LNCaP clone FGC (cell line): ENCODE results near the gene GPR132.

Source experiments
- DNase-seq: peaks from one replicate; pipeline ENCODE4 v3.0.0-alpha.2; 2011; ENCODE audit warnings: low read depth
- H3K4me3 ChIP-seq: 2 replicates; pipeline ENCODE4 v1.5.1; 2011; ENCODE audit warnings: mild to moderate bottlenecking, low read depth, low read length, control low read depth
- CTCF ChIP-seq: IDR thresholded peaks from 2 replicates; pipeline ENCODE4 v1.5.1; 2012; ENCODE audit warnings: mild to moderate bottlenecking; ENCODE audit not compliant: control insufficient read depth, insufficient read depth; ENCODE audit errors: extremely low read depth

The GPR132 gene

DNA sequence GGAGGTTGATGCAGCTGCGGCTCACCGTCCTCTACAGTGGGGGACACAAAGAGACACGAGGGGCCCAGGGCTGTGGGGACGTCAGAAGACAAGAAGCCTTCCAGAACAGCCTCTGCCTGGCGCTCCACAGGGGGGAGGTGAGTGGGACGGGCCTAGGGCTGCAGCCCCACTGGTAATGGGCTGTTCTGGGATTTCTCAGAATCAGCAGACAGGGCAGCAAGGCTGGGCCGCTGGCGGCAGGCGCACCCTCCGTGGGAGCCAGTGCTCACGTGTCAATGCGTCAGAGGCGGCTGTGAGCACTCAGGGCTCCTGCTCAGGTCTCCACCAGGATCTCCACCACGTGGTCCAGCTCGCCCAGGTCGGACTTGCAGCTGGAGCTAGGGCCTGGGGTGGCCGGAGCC is 54.3 kb downstream of the GPR132 start:
- no peak for TF ChIP-seq CTCF
- H3K4me3 ChIP-seq = no peak overlapping the region
- no peak for DNase-seq

DNA sequence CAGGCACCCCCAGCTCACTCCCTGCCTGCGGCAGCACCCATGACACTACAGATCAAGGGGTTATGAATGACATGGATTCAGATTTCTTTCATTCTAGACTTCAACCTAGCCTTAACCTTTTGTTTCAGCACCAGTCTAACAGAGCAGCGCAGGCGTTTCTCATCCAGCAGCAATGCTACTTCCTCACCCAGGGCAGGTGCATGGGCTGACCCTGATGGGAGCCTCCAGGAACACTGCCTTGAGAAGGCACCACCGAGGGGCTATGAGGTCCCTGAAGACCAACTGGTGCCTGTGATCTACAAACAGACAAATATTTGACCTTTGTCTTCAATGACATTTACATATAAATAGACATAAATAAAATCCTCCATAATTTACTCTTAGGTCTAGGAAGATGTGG is 55.1 kb downstream of the GPR132 start:
- TF ChIP-seq CTCF = no peak
- no peak overlapping the region for H3K4me3 ChIP-seq
- no peak for DNase-seq

DNA sequence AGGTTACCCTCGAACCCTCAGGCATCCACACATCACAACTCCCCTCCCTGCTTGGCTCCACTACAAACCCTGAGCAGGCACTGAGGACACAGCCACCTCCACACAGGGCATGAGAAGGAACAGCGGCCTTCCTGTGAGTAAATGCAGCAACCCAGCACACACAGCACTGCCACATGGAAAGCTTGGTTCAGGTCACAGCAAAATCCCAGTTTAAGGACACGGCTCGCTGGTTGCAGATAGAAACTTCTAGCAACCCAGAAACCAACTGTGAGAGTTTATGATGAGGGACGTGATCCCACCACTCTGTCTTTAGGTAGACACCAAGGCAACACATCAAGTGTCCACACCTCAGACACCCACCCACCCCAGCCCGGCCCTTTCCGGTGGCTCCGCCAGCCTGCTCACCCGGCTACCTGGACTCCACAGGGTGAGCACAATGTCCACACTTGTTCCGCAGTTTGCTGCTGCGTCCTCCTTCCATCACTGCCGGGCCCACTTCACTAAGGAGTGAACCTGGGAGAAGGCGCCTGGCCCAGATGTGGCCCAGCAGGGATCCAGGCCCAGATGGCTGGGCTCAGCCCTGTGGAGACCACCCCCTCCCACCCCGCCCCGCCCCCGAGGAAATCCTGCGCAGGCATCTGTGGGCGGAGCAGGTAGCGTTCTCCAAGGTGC is 57.5 kb downstream of the GPR132 start:
- H3K4me3 ChIP-seq = no peak overlapping the region
- DNase-seq = no peak
- TF ChIP-seq CTCF = no peak

- no peak for TF ChIP-seq CTCF
- no peak for DNase-seq
- no peak overlapping the region for H3K4me3 ChIP-seq
These were observed 58.2 kb downstream of the GPR132 start for GRCh38 chr14:105006831-105007592.

DNA sequence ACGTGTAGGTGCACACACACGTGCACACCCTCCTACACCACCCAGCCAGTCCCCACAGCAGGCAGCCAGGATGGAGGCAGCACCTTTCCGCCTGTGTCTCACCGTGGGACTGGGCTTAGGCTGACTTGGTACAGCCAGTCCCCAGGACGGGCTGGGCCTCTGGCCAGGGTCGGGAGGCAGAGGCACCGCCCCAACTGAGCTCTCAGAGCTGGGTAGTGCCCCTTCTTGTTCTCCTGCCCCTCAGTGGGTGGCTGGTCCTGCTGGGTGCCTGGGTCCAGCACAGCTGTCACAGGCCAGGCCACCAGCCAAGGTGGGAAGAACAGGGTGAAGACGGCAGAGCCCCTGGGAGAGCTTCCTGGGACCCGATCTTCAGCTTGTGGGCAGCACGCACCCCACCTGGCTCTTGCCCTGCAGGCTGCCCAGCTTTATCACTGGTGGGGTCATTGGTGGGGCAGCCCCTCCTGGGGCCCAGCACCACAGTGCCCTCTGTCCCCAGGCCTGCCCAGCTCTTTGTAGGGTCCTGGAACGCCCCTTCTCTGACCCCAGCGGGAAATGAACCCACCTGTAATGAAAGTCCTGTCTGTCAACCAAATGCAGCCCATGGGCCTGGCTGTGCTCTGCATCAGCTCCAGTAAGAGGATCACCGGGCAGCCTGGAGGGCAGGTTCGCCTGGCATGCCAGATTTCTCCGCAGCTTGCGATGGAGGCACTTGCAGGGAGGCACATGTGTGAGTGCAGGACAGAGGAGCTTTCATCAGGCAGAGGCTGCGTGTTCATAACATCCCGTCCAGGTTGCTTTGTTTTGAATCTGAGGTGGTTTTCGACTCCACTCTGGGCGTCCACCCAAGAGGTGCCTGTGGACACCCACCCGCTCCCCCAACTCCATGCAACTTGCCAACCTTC is 59.0 kb downstream of the GPR132 start:
- H3K4me3 ChIP-seq = no peak overlapping the region
- no peak for TF ChIP-seq CTCF

GRCh38 chr14:105005329-105005928 is 59.8 kb downstream of the GPR132 start:
- no peak for DNase-seq
- no peak for TF ChIP-seq CTCF
- no peak overlapping the region for H3K4me3 ChIP-seq

More for the DNA sequence above, 59.0 kb downstream of the GPR132 start:
- DNase-seq = no peak
